NCI-H1436 treated with DMSO at 0.1 percent for 48 hours (cell line): Measurements from ENCODE around the gene SNAPC4.

Experiments
- DNase-seq: peaks from one replicate; lab custom pipeline; 2025; lab: John Stamatoyannopoulos, UW

Gene SNAPC4

DNA sequence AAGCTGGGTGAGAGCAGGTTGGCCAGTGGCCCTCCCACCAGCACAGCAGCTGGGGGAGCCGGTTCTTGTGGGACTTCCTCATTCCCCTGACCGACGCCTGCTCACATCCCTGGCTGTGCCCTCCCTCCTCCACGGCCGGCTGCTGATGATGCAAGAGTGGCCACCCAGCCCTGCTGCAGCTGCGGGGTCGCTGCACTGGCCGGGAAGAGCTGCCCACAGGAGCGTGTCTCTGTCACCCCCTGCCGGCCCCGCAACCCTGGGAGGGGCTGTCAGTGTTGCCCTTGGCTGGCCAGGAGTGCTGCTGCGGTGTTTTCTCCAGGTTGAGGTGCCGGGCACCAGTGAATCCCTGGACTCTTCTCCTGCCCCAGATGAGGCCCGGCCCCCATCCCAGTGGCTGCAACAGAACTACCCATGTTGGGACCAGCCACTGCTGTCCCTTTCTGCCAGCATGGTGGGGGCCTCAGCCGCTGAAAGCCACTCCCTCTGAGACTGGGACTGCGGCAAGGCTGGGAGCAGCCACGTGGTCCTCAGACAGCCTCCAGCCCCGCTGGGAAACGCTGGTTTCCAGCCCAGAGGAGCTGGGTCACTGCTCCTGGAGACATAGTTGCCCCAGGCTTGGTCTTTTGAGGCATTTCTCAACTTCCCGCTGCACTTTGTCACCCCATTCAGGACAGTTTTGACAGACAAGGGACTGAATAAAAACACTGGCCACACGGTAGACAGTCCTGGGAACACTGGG is 27.2 kb downstream of the SNAPC4 start:
- DNase-seq, result no peak

- no peak for DNase-seq
Measured at GRCh38 chr9:136372006-136372405, 28.0 kb downstream of the SNAPC4 start.

GRCh38 chr9:136371533-136371880 is 28.5 kb downstream of the SNAPC4 start:
- no peak for DNase-seq

- DNase-seq, result no peak
Measured at GRCh38 chr9:136370687-136371532, 29.1 kb downstream of the SNAPC4 start.

DNA sequence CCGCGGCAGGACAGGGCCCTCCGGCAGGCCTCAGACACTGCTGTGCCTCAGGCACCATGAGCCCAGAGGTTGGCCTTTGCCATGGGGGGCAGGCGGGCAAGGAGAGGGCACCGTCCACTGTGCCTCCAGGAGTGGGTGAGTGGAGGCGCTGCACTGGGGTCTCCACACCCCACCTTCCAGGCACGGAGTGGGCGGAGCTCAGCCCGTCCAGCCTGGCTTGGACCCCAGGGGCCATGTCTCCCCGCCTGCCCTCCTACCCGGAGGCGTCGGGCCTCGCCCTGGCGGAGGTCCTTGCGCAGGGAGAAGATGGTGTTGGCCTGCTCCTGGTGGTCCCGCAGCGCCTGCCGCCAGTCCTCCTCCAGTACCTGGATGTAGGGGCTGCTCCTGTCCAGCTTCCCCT is 29.9 kb downstream of the SNAPC4 start:
- DNase-seq, result no peak

GRCh38 chr9:136368190-136368589 is 31.8 kb downstream of the SNAPC4 start:
- no peak for DNase-seq

DNA sequence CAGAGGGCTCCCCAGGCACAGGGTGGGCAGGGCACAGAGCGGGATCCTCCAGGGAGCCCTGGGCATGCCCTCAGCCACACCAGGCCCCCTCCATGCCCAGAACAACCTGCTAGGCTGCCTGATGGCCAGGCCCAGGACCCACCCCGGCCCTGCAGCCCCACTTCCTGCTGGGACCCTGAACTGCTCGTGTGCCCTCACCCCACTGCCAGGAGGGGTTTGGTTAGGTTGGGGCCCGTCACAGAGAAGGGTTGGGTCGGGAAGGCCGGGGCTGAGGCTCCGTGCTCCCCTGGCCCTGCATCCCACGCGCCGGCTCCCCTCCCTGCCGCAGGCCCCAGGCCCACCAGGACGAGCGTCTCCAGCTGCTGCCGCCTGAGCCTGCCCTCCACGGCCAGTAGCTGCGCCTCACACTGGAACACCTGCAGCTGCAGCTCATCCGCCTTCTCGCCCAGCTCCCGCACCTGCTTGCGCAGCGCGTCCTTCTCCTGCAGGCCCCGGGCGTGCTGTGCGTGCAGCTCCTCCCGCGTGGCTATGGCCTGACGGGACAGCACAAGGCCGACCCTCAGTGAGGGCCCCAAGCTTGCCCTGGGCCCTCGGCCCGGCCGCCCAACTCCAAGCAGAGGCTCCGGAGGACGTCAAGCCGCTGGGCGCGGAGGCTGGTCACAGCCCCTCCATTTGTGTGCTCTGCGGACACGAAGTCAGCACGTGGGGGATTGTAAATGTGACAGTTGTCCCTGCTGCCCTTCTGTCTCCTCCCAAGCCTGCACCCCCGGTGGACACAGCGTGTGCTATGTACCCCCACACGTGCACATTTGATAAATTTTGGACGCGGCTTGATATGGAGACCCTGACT is 32.4 kb downstream of the SNAPC4 start:
- no peak for DNase-seq

DNA sequence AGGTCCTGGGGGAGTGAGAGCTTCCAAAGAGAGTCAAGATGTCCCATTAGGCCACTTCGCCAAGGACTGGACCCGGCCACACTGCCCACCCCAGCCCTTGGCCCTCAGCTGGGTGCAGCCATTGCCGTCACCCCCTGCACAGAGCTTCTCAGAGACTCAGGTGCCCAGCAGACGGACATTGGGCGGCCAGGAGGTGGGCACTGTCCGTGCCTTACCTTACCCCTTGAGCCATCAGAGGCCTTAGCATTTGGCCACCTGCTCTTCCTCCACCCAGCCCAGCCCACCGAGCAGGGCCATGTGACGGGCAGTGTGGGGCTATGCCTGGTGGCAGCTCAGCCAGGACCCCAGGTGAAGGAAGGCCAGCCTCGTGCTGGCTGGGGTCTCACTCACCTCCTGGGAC is 33.1 kb downstream of the SNAPC4 start:
- DNase-seq, result no peak

GRCh38 chr9:136365775-136366222 is 34.2 kb downstream of the SNAPC4 start:
- DNase-seq, result no peak

GRCh38 chr9:136364942-136365774 is 34.8 kb downstream of the SNAPC4 start:
- no peak for DNase-seq

GRCh38 chr9:136363949-136364748 is 35.8 kb downstream of the SNAPC4 start:
- DNase-seq, result no peak

- DNase-seq, result peak; percentile 29
Measured at GRCh38 chr9:136363106-136363948, 36.6 kb downstream of the SNAPC4 start, which contains the start of gene DNLZ. DNLZ (minus strand) TSS chr9:136363744; CDS start chr9:136363714, 30 bp downstream.

DNA sequence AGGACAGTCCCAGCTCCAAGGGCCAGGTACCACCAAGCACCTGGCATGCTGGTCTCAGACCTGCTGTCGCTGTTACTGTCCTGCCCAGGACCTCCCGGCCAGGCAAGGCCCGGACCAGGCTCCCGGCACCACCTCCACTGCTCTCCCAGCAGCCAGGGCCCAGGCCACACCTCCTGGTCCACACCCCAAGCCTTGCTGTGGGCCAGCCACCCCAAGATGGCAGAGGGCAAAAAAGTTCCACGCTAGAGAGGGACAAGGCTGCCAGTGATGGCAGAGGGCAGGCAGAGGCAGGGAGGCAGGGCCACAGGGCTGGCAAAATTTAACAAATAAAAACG is 37.6 kb downstream of the SNAPC4 start:
- DNase-seq, result no peak

GRCh38 chr9:136361754-136362449 is 38.1 kb downstream of the SNAPC4 start:
- DNase-seq, result no peak

DNA sequence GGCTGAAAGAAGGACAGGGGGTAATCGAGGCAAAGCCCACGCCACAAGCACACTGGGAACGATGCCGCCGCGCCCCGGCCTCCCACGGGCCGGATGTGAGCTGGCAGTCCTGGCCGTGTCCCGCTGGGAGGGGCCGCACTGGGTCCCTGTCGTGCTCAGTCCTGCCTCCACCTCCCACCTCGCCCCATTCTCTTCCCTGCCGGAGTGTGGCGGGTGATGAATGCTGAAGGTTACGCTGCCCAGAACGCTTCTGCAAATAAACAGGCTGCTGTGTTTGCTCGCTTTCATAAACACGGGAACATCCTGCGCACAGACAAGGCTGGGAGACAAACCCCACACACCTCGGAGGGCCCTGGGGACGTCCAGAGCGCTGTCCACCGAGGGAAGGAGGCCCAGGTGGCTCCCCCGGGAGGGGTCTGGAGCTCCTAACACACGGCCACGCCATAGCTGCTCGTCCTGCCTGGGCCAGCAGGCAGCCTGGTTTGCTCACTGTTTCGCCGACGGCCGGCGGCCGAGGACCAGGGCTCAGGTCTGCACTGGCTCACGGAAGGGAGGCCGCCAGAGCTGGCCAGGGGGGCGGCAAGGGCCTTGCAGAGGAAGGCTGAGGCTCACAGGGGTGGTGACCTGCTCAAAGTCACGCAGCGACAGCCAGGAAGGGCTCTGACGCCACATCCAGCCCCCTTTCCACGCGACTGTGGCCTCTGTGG is 38.8 kb downstream of the SNAPC4 start:
- DNase-seq, result no peak

DNA sequence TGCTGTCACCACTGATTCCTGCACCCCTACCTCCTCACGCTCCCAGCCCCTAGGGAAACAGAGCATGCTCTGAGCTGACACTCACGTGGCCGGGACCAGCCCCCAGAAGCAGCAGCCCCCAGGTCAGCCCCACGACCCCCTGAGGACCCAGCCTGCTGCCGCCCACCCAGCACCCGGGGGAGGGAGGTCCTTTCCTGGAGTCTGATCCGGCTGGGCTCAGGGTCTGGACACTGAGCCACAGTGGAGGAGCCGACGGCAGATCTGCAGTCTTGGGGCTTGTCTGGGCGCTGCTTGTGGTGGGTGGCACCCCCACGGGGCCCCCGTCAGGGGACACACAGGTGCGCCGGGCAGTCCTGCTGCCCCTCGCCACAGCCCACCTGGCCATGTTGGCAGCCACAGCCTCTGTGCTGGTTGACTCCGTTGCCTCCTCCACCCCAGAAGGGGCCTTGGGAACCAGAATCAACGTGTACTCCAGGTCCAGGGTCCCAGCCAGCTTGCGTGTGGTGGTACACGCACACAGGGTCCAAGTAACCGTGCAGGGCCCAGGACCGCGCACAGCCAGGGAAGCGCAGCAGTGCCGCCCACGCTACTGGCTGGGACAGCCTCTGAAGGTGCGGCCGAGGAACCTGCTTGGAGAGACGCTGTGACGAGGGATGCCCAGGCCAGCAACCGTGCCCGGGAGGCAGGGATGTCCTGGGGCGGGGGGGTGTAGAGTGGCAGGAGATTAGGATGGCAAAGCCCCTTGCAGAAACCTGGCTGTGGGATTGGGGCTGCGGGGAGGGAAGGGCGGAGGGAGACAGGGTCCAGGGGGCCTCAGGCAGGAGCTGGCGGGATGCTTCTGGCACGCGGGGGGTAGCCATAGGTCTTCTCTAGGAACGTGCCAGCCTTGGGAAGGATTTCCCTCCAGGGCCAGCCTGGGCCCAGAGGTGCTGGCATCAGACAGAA is 39.9 kb downstream of the SNAPC4 start:
- no peak for DNase-seq

- no peak for DNase-seq
Measured at GRCh38 chr9:136358888-136359287, 41.1 kb downstream of the SNAPC4 start.
